Neural crest cell (in vitro differentiated cells): Measurements from ENCODE around the gene DLEC1. TPM values are rescaled to one million over a fixed set of nuclear protein-coding genes. Genes with fewer than 3 reads are reported as not detected.
"Not testable (repeated sequence)": the region's sequence is repeated elsewhere in the genome, so short reads cannot be mapped to it uniquely, and the experiment has no call there.

ENCODE experiments used
- DNase-seq: peaks from one replicate; pipeline ENCODE4 v3.0.0; 2021; ENCODE audit warnings: low read depth, mixed read lengths, low spot score
- H3K27ac Mint-ChIP-seq: one replicate; pipeline ENCODE4 v1.8.0; 2021; ENCODE audit warnings: mild to moderate bottlenecking, mixed read lengths; ENCODE audit not compliant: unreplicated experiment
- H3K27me3 Mint-ChIP-seq: 2 replicates; pipeline ENCODE4 v1.8.0; 2021; ENCODE audit warnings: low read depth, mild to moderate bottlenecking, mixed read lengths
- H3K36me3 Mint-ChIP-seq: 2 replicates; pipeline ENCODE4 v1.8.0; 2021; ENCODE audit warnings: low read depth, mild to moderate bottlenecking, mixed read lengths
- H3K4me1 Mint-ChIP-seq: 2 replicates; pipeline ENCODE4 v1.8.0; 2021; ENCODE audit warnings: mixed read lengths
- H3K4me3 Mint-ChIP-seq: one replicate; pipeline ENCODE4 v1.8.0; 2021; ENCODE audit warnings: mild to moderate bottlenecking, mixed read lengths
- H3K9me3 Mint-ChIP-seq: 2 replicates; pipeline ENCODE4 v1.8.0; 2021; ENCODE audit warnings: mixed read lengths
- CTCF ChIP-seq: fragments of 200-600 bp; sonication (generic); conservative IDR thresholded peaks from 2 replicates; pipeline ENCODE4 v1.5.0; 2021; ENCODE audit warnings: antibody characterized with exemption, mild to moderate bottlenecking
- total RNA-seq: library from RNA; stranded (reverse); gene quantifications from 2 replicates; pipeline ENCODE4 v1.2.1, GENCODE V29; 2021

The DLEC1 gene
- total RNA-seq, 1 donor from 2014 or later: 1.3 TPM

DNA sequence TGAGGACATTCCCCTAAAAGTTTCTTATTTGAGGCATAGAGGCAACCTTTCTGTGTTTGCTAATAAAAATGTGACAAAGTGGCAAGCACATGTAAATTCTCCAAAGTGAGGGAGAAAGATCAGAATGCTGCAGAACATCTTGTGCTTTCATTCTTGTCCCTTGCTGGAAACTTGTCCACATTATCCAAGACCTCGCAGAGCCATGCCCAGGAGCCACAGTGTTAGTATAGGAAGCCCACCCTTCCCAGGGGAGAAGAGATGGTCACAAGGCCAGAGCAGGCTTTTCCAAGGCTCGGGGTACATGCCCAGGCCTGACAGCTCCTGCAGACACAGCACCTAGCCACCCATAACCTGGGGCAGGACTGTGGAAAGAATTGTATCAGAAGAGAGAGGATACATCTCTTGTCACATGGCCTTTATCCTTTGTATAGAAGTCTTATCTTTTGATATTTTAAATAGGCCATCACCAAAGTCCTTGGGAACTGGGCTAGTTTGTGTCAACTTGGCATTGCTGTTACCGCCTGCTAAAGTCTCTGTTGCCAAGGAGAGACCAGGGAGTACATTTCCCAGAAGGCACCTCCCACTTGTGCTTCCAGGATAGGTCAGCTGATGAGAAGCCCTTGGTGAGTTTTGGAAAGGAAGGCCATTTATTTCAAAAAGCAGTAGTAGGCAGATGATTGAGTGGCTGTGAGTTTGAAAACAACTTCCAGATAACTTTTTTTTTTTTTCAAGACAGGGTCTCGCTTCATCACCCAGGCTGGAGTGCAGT is 10.5 kb downstream of the DLEC1 start:
- DNase-seq: no peak
- Mint-ChIP-seq H3K4me1 (no peaks in the 10 kb centered on the region), H3K9me3 (no peaks in the 10 kb centered on the region), H3K4me3 (no peak overlapping the region), H3K36me3 (no peaks in the 10 kb centered on the region), H3K27ac (no peak overlapping the region), H3K27me3 (peaks cover 3% of the 10 kb centered on the region)
- no peak for TF ChIP-seq CTCF

- DNase-seq: no peak
- Mint-ChIP-seq H3K4me1 (no peaks in the 10 kb centered on the region), H3K4me3 (no peak overlapping the region), H3K27me3 (no peaks in the 10 kb centered on the region), H3K27ac (no peak overlapping the region), H3K9me3 (no peaks in the 10 kb centered on the region), H3K36me3 (no peaks in the 10 kb centered on the region)
- no peak for TF ChIP-seq CTCF
These were observed 12.1 kb downstream of the DLEC1 start for GRCh38 chr3:38051131-38051530.

DNA sequence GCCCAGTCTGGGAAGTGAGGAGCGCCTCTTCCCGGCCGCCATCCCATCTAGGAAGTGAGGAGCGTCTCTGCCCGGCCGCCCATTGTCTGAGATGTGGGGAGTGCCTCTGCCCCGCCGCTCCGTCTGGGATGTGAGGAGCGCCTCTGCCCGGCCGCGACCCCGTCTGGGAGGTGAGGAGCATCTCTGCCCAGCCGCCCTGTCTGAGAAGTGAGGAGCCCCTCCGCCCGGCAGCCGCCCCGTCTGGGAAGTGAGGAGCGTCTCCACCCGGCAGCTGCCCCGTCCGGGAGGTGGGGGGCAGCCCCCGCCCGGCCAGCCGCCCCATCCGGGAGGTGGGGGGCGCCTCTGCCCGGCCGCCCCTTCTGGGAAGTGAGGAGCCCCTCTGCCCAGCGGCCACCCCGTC is 14.3 kb downstream of the DLEC1 start:
- H3K4me1 Mint-ChIP-seq, H3K36me3 Mint-ChIP-seq, H3K27ac Mint-ChIP-seq, DNase-seq, H3K27me3 Mint-ChIP-seq, H3K4me3 Mint-ChIP-seq, H3K9me3 Mint-ChIP-seq: not testable (repeated sequence)

DNA sequence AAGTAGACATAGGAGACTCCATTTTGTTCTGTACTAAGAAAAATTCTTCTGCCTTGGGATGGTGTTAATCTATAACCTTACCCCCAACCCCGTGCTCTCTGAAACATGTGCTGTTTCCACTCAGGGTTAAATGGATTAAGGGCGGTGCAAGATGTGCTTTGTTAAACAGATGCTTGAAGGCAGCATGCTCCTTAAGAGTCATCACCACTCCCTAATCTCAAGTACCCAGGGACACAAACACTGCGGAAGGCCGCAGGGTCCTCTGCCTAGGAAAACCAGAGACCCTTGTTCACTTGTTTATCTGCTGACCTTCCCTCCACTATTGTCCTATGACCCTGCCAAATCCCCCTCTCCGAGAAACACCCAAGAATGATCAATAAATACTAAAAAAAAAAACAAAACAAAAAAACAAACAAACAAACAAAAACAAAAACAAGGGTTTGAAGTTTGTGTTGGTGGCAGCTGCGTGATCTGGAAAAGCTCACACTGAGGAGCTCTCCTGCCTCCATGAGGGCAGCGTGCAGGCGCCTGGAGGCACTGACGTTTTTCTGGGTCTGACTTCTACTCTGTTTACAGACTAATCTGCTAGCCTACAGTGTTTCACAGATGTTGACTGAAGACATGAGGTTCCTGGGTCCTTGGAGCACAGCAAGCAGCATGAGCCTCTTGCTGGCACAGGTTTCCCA is 14.9 kb downstream of the DLEC1 start:
- not testable (repeated sequence) for H3K9me3 Mint-ChIP-seq, H3K27ac Mint-ChIP-seq, H3K4me3 Mint-ChIP-seq, H3K4me1 Mint-ChIP-seq, H3K36me3 Mint-ChIP-seq, DNase-seq, H3K27me3 Mint-ChIP-seq

GRCh38 chr3:38054499-38055001 is 15.5 kb downstream of the DLEC1 start:
- H3K27me3 Mint-ChIP-seq: no peaks in the 10 kb centered on the region
- no peak overlapping the region for H3K4me3 Mint-ChIP-seq
- H3K27ac Mint-ChIP-seq: peak overlapping the region; percentile 23
- no peak for TF ChIP-seq CTCF
- H3K36me3 Mint-ChIP-seq: no peaks in the 10 kb centered on the region
- H3K9me3 Mint-ChIP-seq: no peaks in the 10 kb centered on the region
- H3K4me1 Mint-ChIP-seq: no peaks in the 10 kb centered on the region
- no peak for DNase-seq

DNA sequence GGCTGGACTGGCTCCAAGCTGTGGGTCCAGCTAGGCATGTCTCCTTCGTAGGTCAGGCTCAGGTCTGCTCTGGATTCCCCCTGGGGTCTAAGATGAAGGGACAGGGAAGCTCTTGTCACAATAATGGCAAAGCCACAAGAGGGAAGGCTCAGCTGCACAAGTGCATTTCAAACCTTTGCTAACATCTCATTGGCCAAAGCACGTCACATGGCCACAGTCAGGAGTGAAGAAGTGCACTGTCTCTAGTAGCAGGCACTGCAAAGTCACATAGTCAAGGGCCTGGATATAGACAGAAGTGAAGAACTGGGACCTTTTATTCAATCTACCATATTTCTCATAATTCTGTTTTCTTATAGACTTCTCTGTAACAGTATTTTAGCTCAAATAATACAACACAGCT is 20.1 kb downstream of the DLEC1 start:
- Mint-ChIP-seq H3K27ac (no peak overlapping the region), H3K27me3 (no peaks in the 10 kb centered on the region), H3K36me3 (no peaks in the 10 kb centered on the region), H3K4me1 (no peaks in the 10 kb centered on the region), H3K9me3 (peaks cover 4% of the 10 kb centered on the region), H3K4me3 (no peak overlapping the region)
- TF ChIP-seq CTCF: no peak
- DNase-seq: no peak
